GM13977 (cell line): ENCODE data around the gene MRPL48.
"Not testable (repeated sequence)": the region's sequence is repeated elsewhere in the genome, so short reads cannot be mapped to it uniquely, and the experiment has no call there.

ENCODE experiments used
- DNase-seq: peaks from one replicate; pipeline ENCODE4 v3.0.0; 2012; ENCODE audit warnings: low spot score
- in situ Hi-C: fragments of 300-500 bp; cut with MboI; formaldehyde crosslinking; loops from one replicate; pipeline ENCODE4 v1.12.0; 2022; ENCODE audit warnings: low sequenced_read_pairs, low pct_unique_long_range_greater_than_20kb, mixed read lengths, inconsistent platforms; ENCODE audit not compliant: unreplicated experiment
- TF ChIP-seq, protein P1 (sequence below): IDR thresholded peaks from 2 replicates; pipeline ENCODE4 v1.5.1; 2012; ENCODE audit warnings: mild to moderate bottlenecking, control low read depth; ENCODE audit not compliant: insufficient read depth; ENCODE audit errors: extremely low read depth, missing control alignments

MRPL48 gene

DNA sequence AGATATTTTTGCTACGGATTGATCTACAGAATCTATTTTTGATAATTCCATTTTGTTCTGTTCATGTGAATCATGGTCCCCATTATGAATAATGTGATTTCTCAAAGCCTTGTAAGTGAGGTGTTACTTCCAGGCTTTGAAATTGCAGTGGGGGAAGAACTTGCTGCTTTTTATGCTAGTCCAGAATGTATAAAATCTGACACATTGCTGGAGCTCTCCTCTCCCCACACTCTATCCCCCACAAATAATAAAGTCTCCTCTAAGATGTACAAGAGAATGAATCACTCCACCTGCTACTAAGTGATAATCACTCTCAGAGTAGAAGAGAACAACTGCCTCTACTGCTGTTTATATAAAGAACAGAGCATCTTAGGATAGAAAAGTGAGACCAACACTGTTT, 20.9 kb upstream of the MRPL48 start:
- DNase-seq = no peak
- TF ChIP-seq, protein P1, sequence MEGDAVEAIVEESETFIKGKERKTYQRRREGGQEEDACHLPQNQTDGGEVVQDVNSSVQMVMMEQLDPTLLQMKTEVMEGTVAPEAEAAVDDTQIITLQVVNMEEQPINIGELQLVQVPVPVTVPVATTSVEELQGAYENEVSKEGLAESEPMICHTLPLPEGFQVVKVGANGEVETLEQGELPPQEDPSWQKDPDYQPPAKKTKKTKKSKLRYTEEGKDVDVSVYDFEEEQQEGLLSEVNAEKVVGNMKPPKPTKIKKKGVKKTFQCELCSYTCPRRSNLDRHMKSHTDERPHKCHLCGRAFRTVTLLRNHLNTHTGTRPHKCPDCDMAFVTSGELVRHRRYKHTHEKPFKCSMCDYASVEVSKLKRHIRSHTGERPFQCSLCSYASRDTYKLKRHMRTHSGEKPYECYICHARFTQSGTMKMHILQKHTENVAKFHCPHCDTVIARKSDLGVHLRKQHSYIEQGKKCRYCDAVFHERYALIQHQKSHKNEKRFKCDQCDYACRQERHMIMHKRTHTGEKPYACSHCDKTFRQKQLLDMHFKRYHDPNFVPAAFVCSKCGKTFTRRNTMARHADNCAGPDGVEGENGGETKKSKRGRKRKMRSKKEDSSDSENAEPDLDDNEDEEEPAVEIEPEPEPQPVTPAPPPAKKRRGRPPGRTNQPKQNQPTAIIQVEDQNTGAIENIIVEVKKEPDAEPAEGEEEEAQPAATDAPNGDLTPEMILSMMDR = no peak
- in situ Hi-C loops = no loop called here

DNA sequence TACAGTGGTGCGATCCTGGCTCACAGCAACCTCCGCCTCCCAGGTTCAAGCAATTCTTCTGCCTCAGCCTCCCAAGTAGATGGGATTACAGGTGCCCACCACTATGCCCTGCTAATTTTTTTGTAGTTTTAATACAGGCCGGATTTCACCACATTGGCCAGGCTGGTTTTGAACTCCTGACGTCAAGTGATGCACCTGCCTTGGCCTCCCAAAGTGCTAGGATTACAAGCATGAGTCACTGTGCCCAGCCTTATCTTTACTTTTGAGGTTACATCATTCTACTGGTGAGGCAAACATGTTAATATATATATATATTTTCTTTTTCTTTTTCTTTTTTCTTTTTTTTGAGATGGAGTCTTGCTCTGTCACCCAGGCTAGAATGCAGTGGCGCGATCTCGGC, 16.9 kb upstream of the MRPL48 start:
- DNase-seq, in situ Hi-C loops: not testable (repeated sequence)

DNA sequence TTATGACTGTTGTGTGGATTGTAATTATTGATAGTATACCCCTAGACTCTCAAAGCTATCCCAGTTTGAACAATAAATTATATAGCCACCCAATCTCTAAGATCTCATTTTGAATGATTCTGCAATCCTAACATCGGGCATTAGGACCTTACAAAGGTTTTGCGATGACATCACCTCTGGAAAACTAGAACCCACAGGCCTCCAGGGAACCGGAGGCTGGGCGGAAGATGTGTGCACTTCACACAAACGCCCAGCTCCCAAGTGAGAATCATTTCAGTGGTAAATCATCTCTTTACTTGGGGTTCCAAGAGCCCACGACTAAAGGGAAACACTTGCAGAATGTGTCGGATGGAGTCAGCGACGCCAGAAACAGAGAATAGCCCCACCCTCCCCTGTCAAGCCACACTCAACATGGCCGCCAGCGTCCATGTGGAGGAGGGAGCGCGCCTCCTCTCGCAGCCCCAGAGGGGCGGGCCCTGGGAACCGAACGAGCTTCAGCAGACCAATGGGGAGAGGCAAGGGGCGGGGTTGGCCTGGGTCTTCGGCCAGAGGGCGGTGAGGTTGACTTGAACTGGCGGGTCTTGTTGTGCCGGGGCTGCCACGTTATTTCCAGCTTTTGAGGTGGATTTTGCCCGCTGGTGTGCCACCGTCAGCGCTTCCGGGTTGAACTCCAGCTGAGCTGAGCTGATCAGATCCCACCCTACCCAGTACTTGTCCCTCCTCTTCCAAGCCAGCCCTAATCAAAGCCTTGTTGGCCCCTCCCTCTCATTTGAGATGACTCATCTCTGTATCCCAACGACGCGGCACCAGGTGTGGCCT, 8.4 kb upstream of the MRPL48 start:
- TF ChIP-seq, protein P1 = no peak
- in situ Hi-C loops = no loop called here
- DNase-seq = peak; percentile 94

DNA sequence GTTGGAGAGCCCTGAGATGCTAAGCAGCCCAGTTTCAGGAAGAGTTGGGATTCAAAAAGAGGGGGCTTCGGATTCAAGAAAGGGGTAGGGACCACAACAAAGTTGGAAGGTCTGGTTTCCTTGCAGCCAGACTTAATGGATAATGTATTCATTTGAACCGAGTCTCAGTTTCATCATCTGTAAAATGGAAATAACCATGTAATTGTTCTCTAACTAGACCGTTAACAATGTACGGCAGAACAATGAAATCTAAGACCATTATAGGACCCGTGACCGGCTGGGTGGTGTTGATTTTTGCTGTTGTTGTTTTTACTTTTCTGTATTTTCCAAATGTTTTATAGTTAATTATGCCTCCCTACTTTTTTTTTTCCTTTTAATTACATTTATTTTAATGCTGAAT, 6.4 kb upstream of the MRPL48 start:
- no peak for DNase-seq
- TF ChIP-seq, protein P1 = no peak
- in situ Hi-C loops = no loop called here

DNA sequence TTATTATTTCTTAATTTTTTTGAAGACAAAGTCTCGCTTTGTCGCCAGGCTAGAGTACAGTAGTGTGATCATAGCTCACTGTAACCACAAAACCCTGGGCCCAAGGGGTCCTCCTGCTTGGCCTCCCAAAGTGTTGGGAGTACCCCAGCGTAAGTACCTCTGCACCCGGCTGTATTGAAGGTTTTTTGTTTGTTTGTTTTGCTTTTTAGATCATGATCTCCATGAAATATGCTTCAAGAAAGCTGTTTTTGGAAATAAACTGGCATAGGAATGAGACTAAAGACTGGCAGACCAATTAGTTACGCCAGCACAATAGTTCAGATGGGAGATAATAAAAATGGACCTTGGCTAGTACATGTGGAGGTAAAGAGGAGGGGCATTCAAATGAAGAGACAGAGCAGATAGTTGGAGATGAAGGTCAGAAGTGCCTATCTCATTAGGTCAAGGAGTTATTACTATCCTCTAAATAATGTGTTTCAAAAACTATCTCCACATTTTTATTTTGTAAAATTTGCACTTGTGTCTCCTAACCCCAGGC, 4.1 kb upstream of the MRPL48 start:
- TF ChIP-seq, protein P1 = no peak
- in situ Hi-C loops = no loop called here
- DNase-seq = no peak

DNA sequence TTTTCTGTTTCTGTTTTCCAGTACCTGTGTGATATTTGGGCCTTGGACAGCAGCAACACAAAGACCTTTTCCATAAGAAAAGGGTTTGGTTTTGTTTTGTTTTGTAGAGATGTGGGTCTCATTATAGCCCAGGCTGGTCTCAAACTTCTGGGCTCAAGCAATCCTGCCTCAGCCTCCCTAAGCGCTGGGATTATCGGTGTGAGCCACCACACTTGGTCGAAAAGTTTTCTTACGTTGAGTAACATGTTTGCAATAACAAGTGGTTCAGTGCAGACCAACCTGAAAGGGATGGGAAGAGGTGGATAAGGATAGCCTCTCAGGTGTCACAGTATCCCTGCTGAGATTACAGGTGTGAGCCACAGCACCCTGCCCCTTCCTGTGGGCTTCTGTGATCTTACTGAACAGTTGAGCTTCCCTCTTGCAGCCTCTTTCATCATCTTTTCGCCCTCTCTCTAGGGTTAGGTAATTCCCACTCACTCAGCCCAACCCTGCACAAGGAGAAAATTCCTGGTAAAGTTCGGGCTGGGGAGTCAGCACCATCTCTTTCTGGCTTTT, 3.5 kb upstream of the MRPL48 start:
- no peak for DNase-seq
- in situ Hi-C loops = no loop called here
- TF ChIP-seq, protein P1 = no peak

DNA sequence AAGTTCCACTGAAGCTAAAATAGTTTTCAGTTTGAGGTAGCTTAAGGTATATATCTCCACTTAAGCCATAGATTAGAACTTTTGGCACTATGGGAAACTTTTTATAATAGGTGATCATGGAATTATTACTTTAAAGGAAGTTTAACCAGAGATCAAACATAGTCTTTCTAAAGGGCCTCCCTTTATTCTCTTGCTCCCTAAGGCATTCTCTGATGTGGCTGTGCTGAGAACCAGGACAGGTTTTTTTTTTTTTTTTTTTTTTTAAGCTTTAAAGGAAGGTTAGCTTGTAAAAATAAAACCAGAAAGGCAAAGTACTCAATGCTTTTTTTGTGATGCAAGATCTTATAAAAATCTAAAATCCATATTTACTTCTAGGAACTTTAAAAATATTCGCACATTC, 2.9 kb upstream of the MRPL48 start:
- TF ChIP-seq, protein P1 = no peak
- in situ Hi-C loops = no loop called here
- no peak for DNase-seq

DNA sequence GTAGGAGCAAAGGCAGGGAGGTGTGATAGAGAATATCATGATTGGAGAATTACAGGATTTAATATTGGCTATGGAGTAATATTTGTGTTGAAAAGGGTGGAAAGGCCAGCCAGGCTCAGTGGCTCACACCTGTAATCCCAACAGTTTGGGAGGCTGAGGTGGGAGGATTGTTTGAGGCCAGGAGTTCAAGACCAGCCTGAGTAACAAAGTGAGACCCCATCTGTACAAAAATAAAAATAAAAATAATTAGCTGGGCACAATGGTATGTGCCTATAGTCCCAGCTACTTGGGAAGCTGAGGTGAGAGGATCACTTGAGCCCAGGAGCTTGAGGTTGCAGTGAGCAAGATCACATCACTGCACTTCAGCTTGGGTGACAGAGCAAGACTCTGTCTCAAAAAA, 2.2 kb upstream of the MRPL48 start:
- DNase-seq, in situ Hi-C loops: not testable (repeated sequence)
